HFFc6 (cell line): ENCODE measurements around the gene KIF26A. TPM values are rescaled to one million over a fixed set of nuclear protein-coding genes. Genes with fewer than 3 reads are reported as not detected.

Experiments
- DNase-seq: peaks from one replicate; pipeline ENCODE4 v3.0.0-alpha.2; 2018
- H3K27ac Mint-ChIP-seq: 2 replicates; pipeline ENCODE4 v1.8.0; 2020; ENCODE audit warnings: mild to moderate bottlenecking, mixed read lengths
- H3K27me3 Mint-ChIP-seq: 2 replicates; pipeline ENCODE4 v1.8.0; 2021; ENCODE audit warnings: mild to moderate bottlenecking, moderate library complexity, mixed read lengths; ENCODE audit not compliant: insufficient read depth
- H3K36me3 Mint-ChIP-seq: 2 replicates; pipeline ENCODE4 v1.8.0; 2021; ENCODE audit warnings: low read depth, mixed read lengths
- H3K4me1 Mint-ChIP-seq: 2 replicates; pipeline ENCODE4 v1.8.0; 2020; ENCODE audit warnings: low read depth, mixed read lengths
- H3K4me3 Mint-ChIP-seq: 2 replicates; pipeline ENCODE4 v1.8.0; 2020; ENCODE audit warnings: mild to moderate bottlenecking, moderate library complexity, mixed read lengths
- H3K9me3 Mint-ChIP-seq: 2 replicates; pipeline ENCODE4 v1.8.0; 2020; ENCODE audit warnings: mild to moderate bottlenecking, mixed read lengths
- CTCF ChIP-seq: fragments of 200-600 bp; sonication (generic); IDR thresholded peaks from 2 replicates; pipeline ENCODE4 v1.5.0; 2021; ENCODE audit warnings: antibody characterized with exemption, mild to moderate bottlenecking
- total RNA-seq, 6 experiments: library from RNA; stranded (reverse); fragmentation: NEBNext Ultra II Directional; extraction: Animal tissue kit (Norgen Biotek cat#: 25700); gene quantifications; 2 replicates in 1 of 6; 3 replicates in 5 of 6; pipeline ENCODE4 v1.2.3, GENCODE V29; 2021

KIF26A gene
- total RNA-seq, 6 experiments from 2014 or later = 0.07 to 0.09 TPM; not detected in 4

DNA sequence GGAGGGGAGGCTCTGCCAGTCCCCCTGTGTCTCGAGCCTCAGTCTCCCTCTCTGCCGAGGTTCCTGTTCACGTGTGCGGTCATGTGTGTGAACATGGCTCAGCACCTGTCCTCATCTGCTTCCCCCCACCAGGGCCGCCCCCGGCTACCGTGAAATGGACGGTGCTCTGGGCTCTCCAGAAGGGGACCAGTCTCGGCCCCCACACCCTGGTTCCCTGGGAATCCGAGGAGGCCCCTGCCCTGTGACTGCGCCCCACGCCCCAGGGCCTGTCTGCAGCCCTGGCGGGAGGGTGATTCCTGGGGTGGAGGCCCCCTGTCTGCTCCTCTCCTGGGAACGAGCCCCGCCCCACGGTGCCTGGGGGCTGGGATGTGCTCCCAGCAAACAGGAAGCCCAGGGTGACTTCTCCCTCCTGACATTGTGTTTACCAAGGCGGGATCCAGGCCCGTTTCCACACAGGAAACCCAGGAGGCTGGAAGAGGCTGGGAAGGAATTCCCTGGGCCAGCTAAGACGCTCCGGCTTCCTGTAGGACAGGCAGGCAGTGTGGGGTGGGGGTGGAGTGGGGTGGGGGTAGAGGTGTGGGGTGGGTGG, 46.6 kb downstream of the KIF26A start:
- H3K27me3 Mint-ChIP-seq = peaks cover 2% of the 10 kb centered on the region
- H3K27ac Mint-ChIP-seq = no peak overlapping the region
- peaks cover 21% of the 10 kb centered on the region for H3K9me3 Mint-ChIP-seq
- TF ChIP-seq CTCF = no peak
- H3K4me1 Mint-ChIP-seq = no peaks in the 10 kb centered on the region
- no peak for DNase-seq
- H3K4me3 Mint-ChIP-seq = no peak overlapping the region
- 0 out of 2 replicates have a peak, but pooled peaks cover 3% of the 10 kb centered on the region for H3K36me3 Mint-ChIP-seq

- DNase-seq = no peak
- Mint-ChIP-seq H3K36me3 (0 out of 2 replicates have a peak, but pooled peaks cover 3% of the 10 kb centered on the region), H3K27ac (no peak overlapping the region), H3K4me1 (no peaks in the 10 kb centered on the region), H3K9me3 (peaks cover 15% of the 10 kb centered on the region; the same call in 1 of the 2 replicates), H3K27me3 (peaks cover 2% of the 10 kb centered on the region), H3K4me3 (no peak overlapping the region)
- TF ChIP-seq CTCF = no peak
These were observed 47.6 kb downstream of the KIF26A start for GRCh38 chr14:104185916-104186495.

- H3K9me3 Mint-ChIP-seq = peaks cover 12% of the 10 kb centered on the region
- H3K4me3 Mint-ChIP-seq = no peak overlapping the region
These were observed 48.2 kb downstream of the KIF26A start for GRCh38 chr14:104186575-104186974.

DNA sequence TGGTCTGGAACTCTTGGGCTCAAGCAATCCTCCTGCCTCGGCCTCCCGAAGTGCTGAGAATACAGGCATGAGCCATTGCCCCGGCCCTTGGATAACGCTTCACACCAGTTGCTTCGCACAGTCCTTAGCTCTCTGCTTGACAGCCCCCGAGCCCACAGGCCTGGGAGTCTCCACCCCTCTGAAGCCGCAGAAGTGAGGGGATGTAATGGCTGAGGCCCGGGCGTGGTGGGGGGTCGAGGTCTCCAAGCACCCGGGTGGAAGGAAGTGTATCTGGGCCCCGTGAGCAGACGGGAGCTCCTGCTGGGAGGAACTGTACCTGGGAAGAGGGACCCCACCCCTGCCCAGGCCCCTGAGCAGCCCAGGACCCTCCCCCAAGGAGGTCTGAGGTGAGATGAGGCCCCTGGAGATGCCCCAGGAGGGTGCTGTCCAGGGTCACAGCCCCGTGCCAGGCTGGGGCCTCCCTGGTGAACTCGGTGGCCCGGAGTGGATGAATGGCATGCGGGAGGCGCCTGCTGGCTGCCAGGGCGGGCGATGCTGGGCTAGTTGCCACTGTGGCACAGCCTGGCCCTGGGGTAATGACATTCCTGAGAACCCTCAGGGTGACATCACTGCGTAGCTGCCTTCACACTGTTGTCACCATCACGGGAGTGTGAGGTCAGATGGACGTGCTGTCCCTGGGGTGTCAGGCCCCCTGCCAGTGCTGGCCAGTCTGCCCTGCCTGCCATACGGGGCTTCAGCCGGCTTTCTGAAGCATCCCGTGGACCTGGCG, 48.9 kb downstream of the KIF26A start:
- Mint-ChIP-seq H3K27ac (no peak overlapping the region), H3K36me3 (0 out of 2 replicates have a peak, but pooled peaks cover 3% of the 10 kb centered on the region), H3K4me3 (no peak overlapping the region), H3K9me3 (peaks cover 15% of the 10 kb centered on the region), H3K4me1 (no peaks in the 10 kb centered on the region), H3K27me3 (peaks cover 1% of the 10 kb centered on the region; the same call in 1 of the 2 replicates)
- no peak for DNase-seq
- TF ChIP-seq CTCF = no peak

More at GRCh38 chr14:104186575-104186974, 48.2 kb downstream of the KIF26A start:
- peaks cover 2% of the 10 kb centered on the region; the same call in 1 of the 2 replicates for H3K27me3 Mint-ChIP-seq
- DNase-seq = no peak
- H3K27ac Mint-ChIP-seq = no peak overlapping the region
- H3K4me1 Mint-ChIP-seq = no peaks in the 10 kb centered on the region
- 0 out of 2 replicates have a peak, but pooled peaks cover 3% of the 10 kb centered on the region for H3K36me3 Mint-ChIP-seq
- TF ChIP-seq CTCF = no peak

- Mint-ChIP-seq H3K9me3 (peaks cover 15% of the 10 kb centered on the region), H3K4me1 (no peaks in the 10 kb centered on the region), H3K4me3 (no peak overlapping the region), H3K27ac (no peak overlapping the region), H3K36me3 (0 out of 2 replicates have a peak, but pooled peaks cover 3% of the 10 kb centered on the region), H3K27me3 (no peaks in the 10 kb centered on the region; the same call in 1 of the 2 replicates)
- TF ChIP-seq CTCF = no peak
- no peak for DNase-seq
These were observed 49.7 kb downstream of the KIF26A start for GRCh38 chr14:104187931-104188726.
